Endodermal cell (in vitro differentiated cells): ENCODE measurements around the gene ZFAND3. TPM values are rescaled to one million over a fixed set of nuclear protein-coding genes. Genes with fewer than 3 reads are reported as not detected.
"Not testable (repeated sequence)": the region's sequence is repeated elsewhere in the genome, so short reads cannot be mapped to it uniquely, and the experiment has no call there.

Experiments used
- DNase-seq: peaks from one replicate; pipeline ENCODE4 v3.0.0-alpha.2; 2017
- H3K27ac ChIP-seq: 2 replicates; pipeline ENCODE4 v1.5.1; 2013; ENCODE audit warnings: mild to moderate bottlenecking, low read depth, low read length, moderate library complexity
- H3K27me3 ChIP-seq: 2 replicates; pipeline ENCODE4 v1.6.1; 2013; ENCODE audit warnings: mild to moderate bottlenecking, low read length, moderate library complexity; ENCODE audit not compliant: insufficient read depth, control insufficient read depth, poor library complexity, severe bottlenecking
- H3K36me3 ChIP-seq: 2 replicates; pipeline ENCODE4 v1.7.0; 2013; ENCODE audit warnings: mild to moderate bottlenecking, low read length, moderate library complexity; ENCODE audit not compliant: control insufficient read depth, insufficient read depth
- H3K4me1 ChIP-seq: one replicate; pipeline ENCODE4 v1.7.0; 2013; ENCODE audit warnings: low read length; ENCODE audit not compliant: control insufficient read depth, insufficient read depth
- H3K4me3 ChIP-seq: 2 replicates; pipeline ENCODE4 v1.5.1; 2013; ENCODE audit warnings: mild to moderate bottlenecking, low read length, moderate library complexity
- H3K9ac ChIP-seq: 2 replicates; pipeline ENCODE4 v1.6.1; 2013; ENCODE audit warnings: mild to moderate bottlenecking, low read length, moderate library complexity; ENCODE audit not compliant: poor library complexity, severe bottlenecking; ENCODE audit errors: extremely low read depth
- H3K9me3 ChIP-seq: 2 replicates; pipeline ENCODE4 v1.6.1; 2013; ENCODE audit warnings: mild to moderate bottlenecking, low read length, moderate library complexity; ENCODE audit not compliant: control insufficient read depth
- H3K27ac Mint-ChIP-seq: 2 replicates; pipeline ENCODE4 v1.8.0; 2020; ENCODE audit warnings: mixed read lengths
- H3K27me3 Mint-ChIP-seq: 2 replicates; pipeline ENCODE4 v1.8.0; 2021; ENCODE audit warnings: mild to moderate bottlenecking, mixed read lengths; ENCODE audit not compliant: insufficient read depth
- H3K36me3 Mint-ChIP-seq: 2 replicates; pipeline ENCODE4 v1.8.0; 2020; ENCODE audit warnings: low read depth, mixed read lengths
- H3K4me1 Mint-ChIP-seq: 2 replicates; pipeline ENCODE4 v1.8.0; 2020; ENCODE audit warnings: mixed read lengths
- H3K4me3 Mint-ChIP-seq: 2 replicates; pipeline ENCODE4 v1.8.0; 2020; ENCODE audit warnings: mild to moderate bottlenecking, moderate library complexity, mixed read lengths
- H3K9me3 Mint-ChIP-seq: 2 replicates; pipeline ENCODE4 v1.8.0; 2020; ENCODE audit warnings: mild to moderate bottlenecking, mixed read lengths
- WGBS, 2 experiments: methylation state at CpG; one replicate each; pipeline versions ENCODE4 v1.1.5 to v1.1.7; 2013; ENCODE audit warnings: missing lambda C conversion rate in 2 of 2, mixed read lengths in 1 of 2; ENCODE audit not compliant: insufficient coverage in 1 of 2, insufficient read length in 1 of 2; 5-methylcytosine and 5-hydroxymethylcytosine counted together
- total RNA-seq, 2 donors: library from RNA; stranded (reverse); fragmentation: NEBNext Ultra II Directional in 1 of 2; extraction: Animal tissue kit (Norgen Biotek cat#: 25700) in 1 of 2; gene quantifications; 2 replicates in 1 of 2; 3 replicates in 1 of 2; pipeline ENCODE4 v1.2.1, GENCODE V29; 2021
- TF ChIP-seq, protein P1 (sequence below): fragments of 200-600 bp; sonication (generic); conservative IDR thresholded peaks from 2 replicates; pipeline ENCODE4 v1.5.0; 2021; ENCODE audit warnings: antibody characterized with exemption, mild to moderate bottlenecking

The ZFAND3 gene
- total RNA-seq, 2 donors from 2014 or later = 67.1 to 86.2 TPM

DNA sequence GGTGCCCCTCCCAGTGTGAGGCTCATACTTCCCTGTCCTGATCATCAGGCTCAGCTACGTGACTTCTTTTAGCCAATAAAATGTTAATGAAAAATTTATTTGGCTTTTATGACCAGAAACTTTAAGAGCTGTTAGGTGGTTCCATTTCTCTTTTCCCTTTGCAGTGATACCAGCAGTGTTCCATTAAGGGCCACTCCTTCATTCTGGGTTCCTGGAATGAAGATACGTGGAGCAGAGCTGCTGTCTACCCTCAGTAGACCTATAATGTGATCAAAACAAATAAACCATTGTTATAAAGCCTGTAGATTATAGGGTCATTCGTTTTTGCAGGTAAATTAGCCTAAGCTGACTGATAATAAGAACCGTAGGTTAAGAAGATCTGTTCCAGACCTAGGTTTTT is 228.0 kb downstream of the ZFAND3 start:
- no peaks in the 10 kb centered on the region for H3K4me1 Mint-ChIP-seq
- DNase-seq = no peak
- H3K9ac ChIP-seq = no peak overlapping the region
- no peaks in the 10 kb centered on the region for H3K27me3 ChIP-seq
- WGBS, 2 experiments = 93 to 96% methylated on average over 3 to 4 of the region's 4 CpGs
- H3K9me3 ChIP-seq = no peaks in the 10 kb centered on the region
- H3K4me3 Mint-ChIP-seq = no peak overlapping the region
- H3K36me3 Mint-ChIP-seq = peaks cover 2% of the 10 kb centered on the region
- no peak overlapping the region for H3K27ac ChIP-seq
- no peak overlapping the region for H3K27ac Mint-ChIP-seq
- no peaks in the 10 kb centered on the region for H3K27me3 Mint-ChIP-seq
- TF ChIP-seq, protein P1, sequence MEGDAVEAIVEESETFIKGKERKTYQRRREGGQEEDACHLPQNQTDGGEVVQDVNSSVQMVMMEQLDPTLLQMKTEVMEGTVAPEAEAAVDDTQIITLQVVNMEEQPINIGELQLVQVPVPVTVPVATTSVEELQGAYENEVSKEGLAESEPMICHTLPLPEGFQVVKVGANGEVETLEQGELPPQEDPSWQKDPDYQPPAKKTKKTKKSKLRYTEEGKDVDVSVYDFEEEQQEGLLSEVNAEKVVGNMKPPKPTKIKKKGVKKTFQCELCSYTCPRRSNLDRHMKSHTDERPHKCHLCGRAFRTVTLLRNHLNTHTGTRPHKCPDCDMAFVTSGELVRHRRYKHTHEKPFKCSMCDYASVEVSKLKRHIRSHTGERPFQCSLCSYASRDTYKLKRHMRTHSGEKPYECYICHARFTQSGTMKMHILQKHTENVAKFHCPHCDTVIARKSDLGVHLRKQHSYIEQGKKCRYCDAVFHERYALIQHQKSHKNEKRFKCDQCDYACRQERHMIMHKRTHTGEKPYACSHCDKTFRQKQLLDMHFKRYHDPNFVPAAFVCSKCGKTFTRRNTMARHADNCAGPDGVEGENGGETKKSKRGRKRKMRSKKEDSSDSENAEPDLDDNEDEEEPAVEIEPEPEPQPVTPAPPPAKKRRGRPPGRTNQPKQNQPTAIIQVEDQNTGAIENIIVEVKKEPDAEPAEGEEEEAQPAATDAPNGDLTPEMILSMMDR = no peak
- no peaks in the 10 kb centered on the region for H3K36me3 ChIP-seq
- no peaks in the 10 kb centered on the region for H3K9me3 Mint-ChIP-seq
- H3K4me1 ChIP-seq = no peaks in the 10 kb centered on the region
- no peak overlapping the region for H3K4me3 ChIP-seq

DNA sequence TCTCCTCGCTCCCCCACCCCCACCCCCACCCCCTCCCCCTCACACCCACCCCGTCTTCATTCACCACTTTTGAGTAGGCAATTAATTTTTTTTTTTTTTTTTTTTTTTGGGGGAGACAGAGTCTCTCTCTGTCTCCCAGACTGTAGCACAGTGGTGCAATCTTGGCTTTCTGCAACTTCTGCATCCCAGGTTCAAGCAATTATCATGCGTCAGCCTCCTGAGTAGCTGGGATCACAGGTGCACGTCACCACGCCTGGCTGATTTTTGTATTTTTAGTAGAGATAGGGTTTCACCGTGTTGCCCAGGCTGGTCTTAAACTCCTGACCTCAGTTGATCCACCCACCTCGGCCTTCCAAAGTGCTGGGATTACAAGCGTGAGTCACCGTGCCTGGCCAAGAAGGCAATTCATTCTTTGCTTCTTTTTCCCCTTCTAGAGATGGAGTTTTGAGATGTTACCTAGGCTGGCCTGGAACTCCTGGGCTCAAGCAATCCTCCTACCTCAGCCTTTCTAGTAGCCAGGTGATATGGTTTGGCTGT is 230.4 kb downstream of the ZFAND3 start:
- not testable (repeated sequence) for H3K9me3 Mint-ChIP-seq, H3K36me3 Mint-ChIP-seq, H3K27ac Mint-ChIP-seq, H3K36me3 ChIP-seq, H3K4me1 Mint-ChIP-seq, DNase-seq, H3K9me3 ChIP-seq, H3K4me3 Mint-ChIP-seq, H3K27me3 ChIP-seq, H3K4me3 ChIP-seq, H3K27ac ChIP-seq, H3K9ac ChIP-seq, H3K27me3 Mint-ChIP-seq, H3K4me1 ChIP-seq
- 88 to 96% methylated on average over 5 to 7 of the region's 9 CpGs for WGBS, 2 experiments

DNA sequence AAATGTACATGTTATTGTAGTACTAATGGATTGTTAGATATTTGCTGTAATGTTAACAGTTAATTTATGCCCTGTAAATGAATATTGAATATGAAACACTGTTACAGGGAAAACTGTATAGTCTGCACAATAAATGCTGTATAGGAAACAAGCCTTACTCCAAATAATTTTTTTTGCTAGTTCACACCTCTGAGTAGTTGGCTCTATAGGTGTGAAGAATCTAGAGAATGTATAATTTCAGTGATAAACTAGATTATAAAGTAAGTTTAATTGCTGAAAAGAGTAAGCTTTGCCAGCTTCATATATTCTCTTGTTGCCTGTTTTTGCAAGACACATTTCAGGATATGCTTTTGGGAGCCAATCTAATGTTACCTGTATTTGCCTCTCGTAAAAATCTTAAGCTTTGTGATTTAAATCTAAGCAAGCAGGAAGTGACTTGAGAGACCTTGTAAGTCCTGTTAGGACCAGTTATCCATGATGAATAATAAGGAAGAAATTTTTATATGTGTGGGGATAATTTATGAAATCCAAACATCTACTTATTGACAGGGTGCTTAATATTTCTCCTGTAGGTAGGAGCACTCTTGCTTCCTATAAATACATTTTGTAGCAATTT is 232.4 kb downstream of the ZFAND3 start:
- no peaks in the 10 kb centered on the region for H3K9me3 ChIP-seq
- Mint-ChIP-seq H3K4me3 (no peak overlapping the region), H3K9me3 (no peaks in the 10 kb centered on the region), H3K27ac (no peak overlapping the region), H3K36me3 (no peaks in the 10 kb centered on the region), H3K27me3 (no peaks in the 10 kb centered on the region), H3K4me1 (peaks cover 5% of the 10 kb centered on the region)
- no peaks in the 10 kb centered on the region for H3K36me3 ChIP-seq
- H3K4me3 ChIP-seq = no peak overlapping the region
- no peak for DNase-seq
- H3K4me1 ChIP-seq = no peaks in the 10 kb centered on the region
- 93 to 100% methylated on average over 1 of the region's 1 CpG for WGBS, 2 experiments
- no peak overlapping the region for H3K27ac ChIP-seq
- TF ChIP-seq, protein P1 = no peak
- H3K27me3 ChIP-seq = no peaks in the 10 kb centered on the region
- no peak overlapping the region for H3K9ac ChIP-seq
